ENCODE measurements around the gene EFCC1.

EFCC1 gene

GRCh38 chr3:129023909-129024308 is 22.8 kb downstream of the EFCC1 start:
- H3K4me3 ChIP-seq (ENCODE audit: low read depth, low read length), result no peak overlapping the region
- DNase-seq (ENCODE audit: low read depth), result no peak
- peak; percentile 62 for TF ChIP-seq CTCF (IDR thresholded peaks at IDR 0.05; ENCODE audit: control insufficient read depth, extremely low read depth, insufficient read depth)

GRCh38 chr3:129025108-129025507 is 24.0 kb downstream of the EFCC1 start:
- no peak for DNase-seq (ENCODE audit: low read depth)
- no peak for TF ChIP-seq CTCF (IDR thresholded peaks at IDR 0.05; ENCODE audit: control insufficient read depth, extremely low read depth, insufficient read depth)
- H3K4me3 ChIP-seq (ENCODE audit: low read depth, low read length), result no peak overlapping the region

- DNase-seq (ENCODE audit: low read depth), result no peak
- no peak for TF ChIP-seq CTCF (IDR thresholded peaks at IDR 0.05; ENCODE audit: control insufficient read depth, extremely low read depth, insufficient read depth)
- H3K4me3 ChIP-seq (ENCODE audit: low read depth, low read length), result no peak overlapping the region
Observed at GRCh38 chr3:129025691-129026435, 24.8 kb downstream of the EFCC1 start.

DNA sequence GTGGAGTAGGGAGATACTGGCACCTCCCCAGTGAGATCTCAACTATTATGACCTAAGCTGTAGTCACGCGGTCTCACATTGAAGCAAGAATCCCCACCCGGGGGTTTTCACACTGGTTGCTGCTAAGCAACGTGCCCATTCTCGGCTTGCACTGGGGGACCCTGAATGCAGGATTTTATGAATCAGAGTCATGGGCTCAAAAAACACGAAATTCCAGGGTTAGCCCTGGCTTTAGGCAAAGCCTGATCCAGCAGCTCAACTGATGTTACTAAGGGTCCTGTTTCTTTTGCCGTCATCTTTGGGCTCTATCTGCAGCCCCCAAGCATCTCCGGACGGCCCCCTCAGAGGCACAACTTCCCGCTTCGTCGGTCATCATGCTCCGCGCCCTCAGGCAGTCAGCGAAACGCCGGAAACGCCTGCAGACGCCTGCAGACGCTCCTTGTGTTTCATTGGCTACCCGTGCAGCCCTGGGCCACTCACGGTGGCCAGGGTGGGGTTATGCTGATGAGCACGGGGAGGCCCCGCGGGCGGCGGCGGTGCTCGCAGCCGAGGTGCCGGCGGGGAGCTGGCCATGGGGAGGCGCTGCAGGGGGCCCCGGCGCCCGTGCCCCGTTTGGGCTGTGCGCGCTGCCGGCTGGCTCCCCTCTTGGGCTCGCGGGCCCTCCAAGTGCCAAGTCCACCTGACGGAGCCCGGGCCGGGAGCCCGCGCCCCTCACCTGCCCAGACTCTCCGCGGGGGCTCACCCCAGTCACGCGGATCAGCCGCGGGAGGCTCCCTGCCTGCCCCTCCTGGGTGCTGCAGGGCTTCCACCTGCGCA is 25.8 kb downstream of the EFCC1 start:
- no peak for DNase-seq (ENCODE audit: low read depth)
- peak; percentile 30 for TF ChIP-seq CTCF (IDR thresholded peaks at IDR 0.05; ENCODE audit: control insufficient read depth, extremely low read depth, insufficient read depth)
- H3K4me3 ChIP-seq (ENCODE audit: low read depth, low read length), result peak overlapping the region; percentile 30; the same call in 1 of the 2 replicates

- peak overlapping the region; percentile 30; the same call in 1 of the 2 replicates for H3K4me3 ChIP-seq (ENCODE audit: low read depth, low read length)
- no peak for DNase-seq (ENCODE audit: low read depth)
- TF ChIP-seq CTCF (IDR thresholded peaks at IDR 0.05; ENCODE audit: control insufficient read depth, extremely low read depth, insufficient read depth), result no peak
Observed at GRCh38 chr3:129027544-129027880, 26.4 kb downstream of the EFCC1 start.

GRCh38 chr3:129028866-129029265 is 27.8 kb downstream of the EFCC1 start:
- no peak for TF ChIP-seq CTCF (IDR thresholded peaks at IDR 0.05; ENCODE audit: control insufficient read depth, extremely low read depth, insufficient read depth)
- H3K4me3 ChIP-seq (ENCODE audit: low read depth, low read length), result no peak overlapping the region
- DNase-seq (ENCODE audit: low read depth), result no peak

Data from LNCaP clone FGC (cell line).